ENCODE data around the gene PARP15.

DNA sequence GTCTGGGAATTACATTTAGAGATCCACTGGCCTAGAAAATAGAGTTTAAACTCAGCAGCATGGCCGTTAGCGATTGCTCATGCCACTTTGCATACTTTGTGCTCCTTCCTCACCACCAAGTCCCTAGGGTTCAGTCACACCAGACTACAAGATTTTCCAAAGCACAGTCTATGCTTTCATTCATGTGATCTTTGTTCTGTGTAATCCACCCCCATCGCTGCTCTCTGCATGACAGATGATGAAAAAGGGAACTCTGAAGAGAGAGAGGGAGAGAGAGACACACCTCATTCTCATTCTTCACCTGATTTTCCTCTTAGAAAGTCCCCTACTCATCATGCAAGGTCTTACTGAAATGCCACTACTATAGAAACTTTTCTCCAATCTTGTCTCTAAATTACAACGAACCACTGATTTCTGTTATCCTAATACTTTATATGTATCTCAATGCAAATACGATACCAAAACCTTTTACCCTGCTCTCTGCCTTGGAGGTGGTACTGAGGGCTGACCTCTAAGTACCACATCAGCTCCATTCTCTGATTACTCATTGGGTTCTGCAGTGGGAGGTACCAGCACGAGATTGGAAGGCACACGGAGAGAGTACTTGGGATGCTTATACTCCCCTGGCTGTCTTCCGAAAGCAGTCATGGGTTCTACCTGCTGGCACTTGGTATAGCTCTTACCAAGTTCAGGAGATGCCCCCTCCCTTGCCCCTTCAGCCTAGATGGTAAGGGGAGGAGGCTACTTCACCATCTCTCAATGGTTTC is 1.1 kb upstream of the PARP15 start:
- no peak for TF ChIP-seq BHLHE40 (IDR thresholded peaks at IDR 0.05; ENCODE audit: low read depth, low read length)
- TF ChIP-seq, protein P1, sequence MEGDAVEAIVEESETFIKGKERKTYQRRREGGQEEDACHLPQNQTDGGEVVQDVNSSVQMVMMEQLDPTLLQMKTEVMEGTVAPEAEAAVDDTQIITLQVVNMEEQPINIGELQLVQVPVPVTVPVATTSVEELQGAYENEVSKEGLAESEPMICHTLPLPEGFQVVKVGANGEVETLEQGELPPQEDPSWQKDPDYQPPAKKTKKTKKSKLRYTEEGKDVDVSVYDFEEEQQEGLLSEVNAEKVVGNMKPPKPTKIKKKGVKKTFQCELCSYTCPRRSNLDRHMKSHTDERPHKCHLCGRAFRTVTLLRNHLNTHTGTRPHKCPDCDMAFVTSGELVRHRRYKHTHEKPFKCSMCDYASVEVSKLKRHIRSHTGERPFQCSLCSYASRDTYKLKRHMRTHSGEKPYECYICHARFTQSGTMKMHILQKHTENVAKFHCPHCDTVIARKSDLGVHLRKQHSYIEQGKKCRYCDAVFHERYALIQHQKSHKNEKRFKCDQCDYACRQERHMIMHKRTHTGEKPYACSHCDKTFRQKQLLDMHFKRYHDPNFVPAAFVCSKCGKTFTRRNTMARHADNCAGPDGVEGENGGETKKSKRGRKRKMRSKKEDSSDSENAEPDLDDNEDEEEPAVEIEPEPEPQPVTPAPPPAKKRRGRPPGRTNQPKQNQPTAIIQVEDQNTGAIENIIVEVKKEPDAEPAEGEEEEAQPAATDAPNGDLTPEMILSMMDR (conservative IDR thresholded peaks at IDR 0.05; ENCODE audit: low read depth, low read length): no peak
- TF ChIP-seq POLR2A (IDR thresholded peaks at IDR 0.05; ENCODE audit: low read depth, low read length): no peak
